A549 (cell line): ENCODE data around the gene NFIA.

ENCODE experiments used
- CEBPB ChIP-seq, 2 experiments: fragments of >200 bp in 1 of 2; sonication (Bioruptor Twin) in 1 of 2; formaldehyde crosslinking in 1 of 2; IDR thresholded peaks; 2 replicates each; pipeline ENCODE4 v1.6.1; 2012 to 2016
- JUNB ChIP-seq: fragments of >200 bp; sonication (Bioruptor Twin); formaldehyde crosslinking; IDR thresholded peaks from 2 replicates; pipeline ENCODE4 v1.6.1; 2016
- NFE2L2 ChIP-seq: fragments of 150-350 bp; conservative IDR thresholded peaks from 2 replicates; pipeline ENCODE4 v1.6.1; 2014; ENCODE audit warnings: low read length
- ZFP36 ChIP-seq: fragments of 450-650 bp; IDR thresholded peaks from 2 replicates; pipeline ENCODE4 v1.6.1; 2014; ENCODE audit warnings: borderline replicate concordance; ENCODE audit not compliant: partially characterized antibody
- TF ChIP-seq, protein P1 (sequence below): fragments of >200 bp; sonication (Bioruptor Twin); formaldehyde crosslinking; IDR thresholded peaks from 3 replicates; pipeline ENCODE4 v1.5.1; 2016
- TF ChIP-seq, protein P2 (sequence below): fragments of 200-600 bp; sonication (generic); IDR thresholded peaks from 2 replicates; pipeline ENCODE4 v1.6.1; 2016; ENCODE audit warnings: antibody characterized with exemption, mild to moderate bottlenecking, moderate library complexity
- TF ChIP-seq, protein P3 (sequence below): IDR thresholded peaks from 2 replicates; pipeline ENCODE4 v1.6.1; 2012

DNA sequence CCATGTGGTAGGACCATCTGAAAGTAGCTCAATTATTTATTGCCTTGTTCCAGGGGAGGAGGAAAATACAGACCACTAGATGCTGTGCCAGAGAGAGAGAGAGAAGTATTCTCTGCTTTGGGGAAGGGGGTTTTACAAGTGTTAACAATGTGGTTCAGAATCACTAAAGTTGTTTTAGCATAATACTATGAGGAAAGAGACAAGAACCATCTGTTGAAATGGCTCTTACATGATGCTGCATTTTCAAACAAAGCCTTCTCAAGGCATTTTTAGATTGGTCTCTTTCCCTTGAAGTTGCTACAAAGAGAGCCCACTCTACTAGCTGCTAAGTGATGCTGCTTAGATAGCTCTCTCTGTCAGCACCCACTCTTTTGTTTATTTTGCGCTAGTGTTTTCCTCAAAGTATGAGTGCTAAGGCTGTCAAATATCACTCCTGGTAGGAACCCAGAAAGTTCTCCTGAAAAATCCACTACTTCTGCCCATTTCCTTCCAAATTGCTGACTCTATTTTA lies 255.1 kb downstream of the NFIA start:
- TF ChIP-seq, protein P1, sequence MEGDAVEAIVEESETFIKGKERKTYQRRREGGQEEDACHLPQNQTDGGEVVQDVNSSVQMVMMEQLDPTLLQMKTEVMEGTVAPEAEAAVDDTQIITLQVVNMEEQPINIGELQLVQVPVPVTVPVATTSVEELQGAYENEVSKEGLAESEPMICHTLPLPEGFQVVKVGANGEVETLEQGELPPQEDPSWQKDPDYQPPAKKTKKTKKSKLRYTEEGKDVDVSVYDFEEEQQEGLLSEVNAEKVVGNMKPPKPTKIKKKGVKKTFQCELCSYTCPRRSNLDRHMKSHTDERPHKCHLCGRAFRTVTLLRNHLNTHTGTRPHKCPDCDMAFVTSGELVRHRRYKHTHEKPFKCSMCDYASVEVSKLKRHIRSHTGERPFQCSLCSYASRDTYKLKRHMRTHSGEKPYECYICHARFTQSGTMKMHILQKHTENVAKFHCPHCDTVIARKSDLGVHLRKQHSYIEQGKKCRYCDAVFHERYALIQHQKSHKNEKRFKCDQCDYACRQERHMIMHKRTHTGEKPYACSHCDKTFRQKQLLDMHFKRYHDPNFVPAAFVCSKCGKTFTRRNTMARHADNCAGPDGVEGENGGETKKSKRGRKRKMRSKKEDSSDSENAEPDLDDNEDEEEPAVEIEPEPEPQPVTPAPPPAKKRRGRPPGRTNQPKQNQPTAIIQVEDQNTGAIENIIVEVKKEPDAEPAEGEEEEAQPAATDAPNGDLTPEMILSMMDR: no peak
- TF ChIP-seq NFE2L2 (no peak), ZFP36 (no peak), JUNB (no peak), CEBPB (IDR thresholded peaks at IDR 0.05) (no peak)
- TF ChIP-seq, protein P2, sequence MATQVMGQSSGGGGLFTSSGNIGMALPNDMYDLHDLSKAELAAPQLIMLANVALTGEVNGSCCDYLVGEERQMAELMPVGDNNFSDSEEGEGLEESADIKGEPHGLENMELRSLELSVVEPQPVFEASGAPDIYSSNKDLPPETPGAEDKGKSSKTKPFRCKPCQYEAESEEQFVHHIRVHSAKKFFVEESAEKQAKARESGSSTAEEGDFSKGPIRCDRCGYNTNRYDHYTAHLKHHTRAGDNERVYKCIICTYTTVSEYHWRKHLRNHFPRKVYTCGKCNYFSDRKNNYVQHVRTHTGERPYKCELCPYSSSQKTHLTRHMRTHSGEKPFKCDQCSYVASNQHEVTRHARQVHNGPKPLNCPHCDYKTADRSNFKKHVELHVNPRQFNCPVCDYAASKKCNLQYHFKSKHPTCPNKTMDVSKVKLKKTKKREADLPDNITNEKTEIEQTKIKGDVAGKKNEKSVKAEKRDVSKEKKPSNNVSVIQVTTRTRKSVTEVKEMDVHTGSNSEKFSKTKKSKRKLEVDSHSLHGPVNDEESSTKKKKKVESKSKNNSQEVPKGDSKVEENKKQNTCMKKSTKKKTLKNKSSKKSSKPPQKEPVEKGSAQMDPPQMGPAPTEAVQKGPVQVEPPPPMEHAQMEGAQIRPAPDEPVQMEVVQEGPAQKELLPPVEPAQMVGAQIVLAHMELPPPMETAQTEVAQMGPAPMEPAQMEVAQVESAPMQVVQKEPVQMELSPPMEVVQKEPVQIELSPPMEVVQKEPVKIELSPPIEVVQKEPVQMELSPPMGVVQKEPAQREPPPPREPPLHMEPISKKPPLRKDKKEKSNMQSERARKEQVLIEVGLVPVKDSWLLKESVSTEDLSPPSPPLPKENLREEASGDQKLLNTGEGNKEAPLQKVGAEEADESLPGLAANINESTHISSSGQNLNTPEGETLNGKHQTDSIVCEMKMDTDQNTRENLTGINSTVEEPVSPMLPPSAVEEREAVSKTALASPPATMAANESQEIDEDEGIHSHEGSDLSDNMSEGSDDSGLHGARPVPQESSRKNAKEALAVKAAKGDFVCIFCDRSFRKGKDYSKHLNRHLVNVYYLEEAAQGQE: no peak
- TF ChIP-seq, protein P3, sequence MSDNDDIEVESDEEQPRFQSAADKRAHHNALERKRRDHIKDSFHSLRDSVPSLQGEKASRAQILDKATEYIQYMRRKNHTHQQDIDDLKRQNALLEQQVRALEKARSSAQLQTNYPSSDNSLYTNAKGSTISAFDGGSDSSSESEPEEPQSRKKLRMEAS: no peak
